ENCODE results near the gene IZUMO4.

DNA sequence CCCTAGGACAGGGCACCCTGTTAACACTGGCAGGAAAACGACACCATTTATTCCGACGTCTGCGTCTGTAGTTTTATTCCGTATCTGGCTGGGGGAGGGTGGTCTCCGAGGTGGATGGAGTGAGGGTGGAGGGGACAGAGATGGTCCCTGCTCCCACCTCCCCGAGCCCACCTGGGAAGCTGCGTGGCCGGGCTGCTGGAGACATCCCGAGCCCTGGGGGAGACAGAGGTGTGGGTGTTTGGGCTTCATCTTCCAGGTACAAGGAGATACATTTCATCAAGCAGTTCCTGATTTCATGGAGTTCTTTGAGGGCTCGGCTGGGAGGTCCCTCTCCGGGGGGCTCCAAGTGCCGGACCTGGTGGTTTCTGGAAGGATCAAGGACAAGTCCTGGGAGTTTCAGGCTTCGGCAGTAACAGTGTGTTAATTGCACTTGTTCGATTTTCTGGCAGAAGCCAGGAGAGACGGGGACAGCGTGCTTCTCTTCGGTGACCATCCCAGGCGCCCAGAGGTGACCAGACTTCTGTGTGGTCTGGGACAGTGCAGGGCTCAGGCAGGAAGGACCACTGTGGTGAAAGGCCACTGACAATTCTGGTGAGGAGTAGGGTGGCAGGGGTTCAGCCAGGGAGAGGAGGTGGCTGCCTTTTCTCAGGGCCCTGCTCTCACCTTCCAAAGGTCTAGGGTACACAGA, 25.6 kb upstream of the IZUMO4 start:
- TF ChIP-seq, protein P1, sequence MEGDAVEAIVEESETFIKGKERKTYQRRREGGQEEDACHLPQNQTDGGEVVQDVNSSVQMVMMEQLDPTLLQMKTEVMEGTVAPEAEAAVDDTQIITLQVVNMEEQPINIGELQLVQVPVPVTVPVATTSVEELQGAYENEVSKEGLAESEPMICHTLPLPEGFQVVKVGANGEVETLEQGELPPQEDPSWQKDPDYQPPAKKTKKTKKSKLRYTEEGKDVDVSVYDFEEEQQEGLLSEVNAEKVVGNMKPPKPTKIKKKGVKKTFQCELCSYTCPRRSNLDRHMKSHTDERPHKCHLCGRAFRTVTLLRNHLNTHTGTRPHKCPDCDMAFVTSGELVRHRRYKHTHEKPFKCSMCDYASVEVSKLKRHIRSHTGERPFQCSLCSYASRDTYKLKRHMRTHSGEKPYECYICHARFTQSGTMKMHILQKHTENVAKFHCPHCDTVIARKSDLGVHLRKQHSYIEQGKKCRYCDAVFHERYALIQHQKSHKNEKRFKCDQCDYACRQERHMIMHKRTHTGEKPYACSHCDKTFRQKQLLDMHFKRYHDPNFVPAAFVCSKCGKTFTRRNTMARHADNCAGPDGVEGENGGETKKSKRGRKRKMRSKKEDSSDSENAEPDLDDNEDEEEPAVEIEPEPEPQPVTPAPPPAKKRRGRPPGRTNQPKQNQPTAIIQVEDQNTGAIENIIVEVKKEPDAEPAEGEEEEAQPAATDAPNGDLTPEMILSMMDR (IDR thresholded peaks at IDR 0.05) = no peak
- no peak for TF ChIP-seq POLR2AphosphoS5 (IDR thresholded peaks at IDR 0.05)
- no peak for TF ChIP-seq POLR2A (IDR thresholded peaks at IDR 0.05)
- TF ChIP-seq EP300 (IDR thresholded peaks at IDR 0.05) = no peak
